PC-3 (cell line): Measurements from ENCODE around the gene OR52E2.

Experiments used
- EZH2phosphoT487 ChIP-seq: fragments of 300-600 bp; sonication (generic); IDR thresholded peaks from 2 replicates; pipeline ENCODE4 v1.6.1; 2018; ENCODE audit warnings: mild to moderate bottlenecking, antibody characterized with exemption, low read length, borderline replicate concordance
- TF ChIP-seq, protein P1 (sequence below): fragments of 300-600 bp; sonication (generic); conservative IDR thresholded peaks from 2 replicates; pipeline ENCODE4 v1.5.1; 2017; ENCODE audit warnings: antibody characterized with exemption, low read depth, mild to moderate bottlenecking, low read length

DNA sequence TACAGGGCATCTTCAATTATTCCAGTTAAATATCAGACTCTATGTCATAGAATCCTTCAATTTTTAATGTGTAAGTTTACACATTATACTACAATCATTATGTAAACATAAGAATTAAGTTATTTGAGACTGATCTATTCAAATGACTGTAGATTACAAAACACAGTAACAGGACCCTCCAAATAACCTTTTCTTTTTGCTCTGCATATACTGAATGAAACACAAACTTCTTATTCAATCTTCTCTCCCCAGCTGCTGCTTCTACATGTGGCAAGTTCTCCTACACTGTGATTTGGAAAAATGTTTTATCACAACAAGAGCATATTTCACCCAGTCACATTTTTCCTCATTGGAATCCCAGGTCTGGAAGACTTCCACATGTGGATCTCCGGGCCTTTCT, 13.2 kb downstream of the OR52E2 start, which contains the start of gene OR52J3:
- TF ChIP-seq, protein P1, sequence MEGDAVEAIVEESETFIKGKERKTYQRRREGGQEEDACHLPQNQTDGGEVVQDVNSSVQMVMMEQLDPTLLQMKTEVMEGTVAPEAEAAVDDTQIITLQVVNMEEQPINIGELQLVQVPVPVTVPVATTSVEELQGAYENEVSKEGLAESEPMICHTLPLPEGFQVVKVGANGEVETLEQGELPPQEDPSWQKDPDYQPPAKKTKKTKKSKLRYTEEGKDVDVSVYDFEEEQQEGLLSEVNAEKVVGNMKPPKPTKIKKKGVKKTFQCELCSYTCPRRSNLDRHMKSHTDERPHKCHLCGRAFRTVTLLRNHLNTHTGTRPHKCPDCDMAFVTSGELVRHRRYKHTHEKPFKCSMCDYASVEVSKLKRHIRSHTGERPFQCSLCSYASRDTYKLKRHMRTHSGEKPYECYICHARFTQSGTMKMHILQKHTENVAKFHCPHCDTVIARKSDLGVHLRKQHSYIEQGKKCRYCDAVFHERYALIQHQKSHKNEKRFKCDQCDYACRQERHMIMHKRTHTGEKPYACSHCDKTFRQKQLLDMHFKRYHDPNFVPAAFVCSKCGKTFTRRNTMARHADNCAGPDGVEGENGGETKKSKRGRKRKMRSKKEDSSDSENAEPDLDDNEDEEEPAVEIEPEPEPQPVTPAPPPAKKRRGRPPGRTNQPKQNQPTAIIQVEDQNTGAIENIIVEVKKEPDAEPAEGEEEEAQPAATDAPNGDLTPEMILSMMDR: no peak
- no peak for TF ChIP-seq EZH2phosphoT487
